Calu3 (cell line): ENCODE data around the gene MYH10. TPM values are rescaled to one million over a fixed set of nuclear protein-coding genes. Genes with fewer than 3 reads are reported as not detected.

Experiments
- BruUV-seq: library from RNA; stranded (reverse); fragments of 400-500 nt; replicated peaks from 2 replicates; lab custom pipeline; 2021; lab: Mats Ljungman, UMichigan
- CTCF ChIA-PET: fragments of 300-600 bp; sonication (Branson Sonifier 250); formaldehyde crosslinking; loops from one replicate; lab custom pipeline; 2022; ENCODE audit warnings: antibody characterized with exemption; lab: Charles Lee
- DNase-seq: peaks from one replicate; pipeline ENCODE4 v3.0.0; 2022
- H3K27ac Mint-ChIP-seq: one replicate; pipeline ENCODE4 v1.8.0; 2022; ENCODE audit warnings: mixed read lengths; ENCODE audit not compliant: unreplicated experiment
- H3K27me3 Mint-ChIP-seq: one replicate; pipeline ENCODE4 v1.8.0; 2022; ENCODE audit warnings: mixed read lengths; ENCODE audit not compliant: unreplicated experiment
- H3K36me3 Mint-ChIP-seq: one replicate; pipeline ENCODE4 v1.8.0; 2022; ENCODE audit warnings: mild to moderate bottlenecking, moderate library complexity, mixed read lengths; ENCODE audit not compliant: insufficient read depth, unreplicated experiment
- H3K4me1 Mint-ChIP-seq: one replicate; pipeline ENCODE4 v1.8.0; 2022; ENCODE audit warnings: mild to moderate bottlenecking, low read depth, mixed read lengths; ENCODE audit not compliant: unreplicated experiment
- H3K4me3 Mint-ChIP-seq: one replicate; pipeline ENCODE4 v1.8.0; 2022; ENCODE audit warnings: mild to moderate bottlenecking, low read depth, moderate library complexity, mixed read lengths; ENCODE audit not compliant: unreplicated experiment
- H3K9me3 Mint-ChIP-seq: one replicate; pipeline ENCODE4 v1.8.0; 2022; ENCODE audit warnings: low read depth, mixed read lengths; ENCODE audit not compliant: unreplicated experiment
- intact Hi-C: fragments of 100-400 bp; cut with micrococcal nuclease; formaldehyde crosslinking; loops from one replicate; pipeline ENCODE4 v1.10.0; 2022; ENCODE audit not compliant: unreplicated experiment
- total RNA-seq: library from RNA; stranded (reverse); gene quantifications from 2 replicates; pipeline ENCODE4 v1.2.3, GENCODE V29; 2022
- TF ChIP-seq, protein P1 (sequence below): fragments of 200-600 bp; IDR thresholded peaks from one replicate; pipeline ENCODE4 v1.8.0; 2022; ENCODE audit warnings: antibody characterized with exemption; ENCODE audit not compliant: unreplicated experiment

The MYH10 gene
- total RNA-seq, 1 experiment from 2014 or later = 37.0 TPM

GRCh38 chr17:8622191-8622590 is 8.3 kb downstream of the MYH10 start:
- Mint-ChIP-seq H3K9me3 (no peaks in the 10 kb centered on the region), H3K27me3 (no peaks in the 10 kb centered on the region), H3K4me3 (no peak overlapping the region), H3K36me3 (peaks cover 4% of the 10 kb centered on the region), H3K27ac (no peak overlapping the region), H3K4me1 (peaks cover 19% of the 10 kb centered on the region)
- CTCF ChIA-PET = no interaction called here
- BruUV-seq = no TSS peak
- intact Hi-C loops = no loop called here
- DNase-seq = no peak
- TF ChIP-seq, protein P1, sequence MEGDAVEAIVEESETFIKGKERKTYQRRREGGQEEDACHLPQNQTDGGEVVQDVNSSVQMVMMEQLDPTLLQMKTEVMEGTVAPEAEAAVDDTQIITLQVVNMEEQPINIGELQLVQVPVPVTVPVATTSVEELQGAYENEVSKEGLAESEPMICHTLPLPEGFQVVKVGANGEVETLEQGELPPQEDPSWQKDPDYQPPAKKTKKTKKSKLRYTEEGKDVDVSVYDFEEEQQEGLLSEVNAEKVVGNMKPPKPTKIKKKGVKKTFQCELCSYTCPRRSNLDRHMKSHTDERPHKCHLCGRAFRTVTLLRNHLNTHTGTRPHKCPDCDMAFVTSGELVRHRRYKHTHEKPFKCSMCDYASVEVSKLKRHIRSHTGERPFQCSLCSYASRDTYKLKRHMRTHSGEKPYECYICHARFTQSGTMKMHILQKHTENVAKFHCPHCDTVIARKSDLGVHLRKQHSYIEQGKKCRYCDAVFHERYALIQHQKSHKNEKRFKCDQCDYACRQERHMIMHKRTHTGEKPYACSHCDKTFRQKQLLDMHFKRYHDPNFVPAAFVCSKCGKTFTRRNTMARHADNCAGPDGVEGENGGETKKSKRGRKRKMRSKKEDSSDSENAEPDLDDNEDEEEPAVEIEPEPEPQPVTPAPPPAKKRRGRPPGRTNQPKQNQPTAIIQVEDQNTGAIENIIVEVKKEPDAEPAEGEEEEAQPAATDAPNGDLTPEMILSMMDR = no peak

DNA sequence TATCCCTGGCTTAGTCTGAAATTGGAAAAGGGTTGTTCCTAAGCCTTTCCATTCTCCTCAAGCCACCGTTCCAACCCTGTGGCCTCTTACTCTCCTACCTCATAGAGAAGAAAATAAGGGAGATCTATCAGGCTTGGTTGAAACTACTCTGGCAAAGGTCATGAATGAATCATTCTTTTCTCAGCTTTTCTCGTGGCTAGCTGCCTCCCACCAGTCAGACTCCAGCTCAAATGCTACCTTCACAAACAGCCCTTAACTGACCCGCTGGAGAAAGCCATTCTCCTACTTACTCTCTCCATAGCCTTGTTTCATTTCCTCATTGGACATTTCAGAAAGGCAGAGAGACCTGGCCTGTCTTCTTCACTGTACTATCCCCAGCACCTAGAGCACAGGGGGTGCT is 8.9 kb downstream of the MYH10 start:
- TF ChIP-seq, protein P1 = no peak
- H3K4me1 Mint-ChIP-seq = peaks cover 19% of the 10 kb centered on the region
- H3K4me3 Mint-ChIP-seq = no peak overlapping the region
- H3K9me3 Mint-ChIP-seq = no peaks in the 10 kb centered on the region
- no peak overlapping the region for H3K27ac Mint-ChIP-seq
- peaks cover 4% of the 10 kb centered on the region for H3K36me3 Mint-ChIP-seq
- CTCF ChIA-PET = interaction anchor here (0.6 kb wide), 1 partner anchor 93 kb away, joined by 3 read pairs; no protein-coding TSS in a partner anchor
- DNase-seq = no peak
- intact Hi-C loops = no loop called here
- no TSS peak for BruUV-seq
- H3K27me3 Mint-ChIP-seq = no peaks in the 10 kb centered on the region

DNA sequence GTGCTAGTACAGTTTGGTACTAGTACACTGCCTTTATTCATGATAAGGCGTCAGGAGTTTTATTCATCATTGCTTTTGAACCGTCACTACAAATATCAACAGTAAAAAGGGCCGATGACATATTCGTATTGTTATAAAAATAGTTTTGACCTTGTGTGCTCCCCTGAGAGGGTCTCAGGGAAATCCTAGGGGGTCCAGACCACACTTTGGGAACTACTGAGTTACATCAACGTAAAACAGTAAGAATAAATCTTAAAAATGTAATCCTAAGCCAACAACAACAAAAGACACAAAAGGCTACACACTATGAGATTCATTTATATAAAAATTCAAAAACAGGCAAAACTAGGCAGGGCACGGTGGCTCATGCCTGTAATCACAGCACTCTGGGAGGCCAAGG is 11.2 kb downstream of the MYH10 start:
- BruUV-seq = no TSS peak
- Mint-ChIP-seq H3K36me3 (peaks cover 4% of the 10 kb centered on the region), H3K9me3 (no peaks in the 10 kb centered on the region), H3K4me1 (peaks cover 19% of the 10 kb centered on the region), H3K27ac (no peak overlapping the region), H3K27me3 (no peaks in the 10 kb centered on the region), H3K4me3 (no peak overlapping the region)
- CTCF ChIA-PET = no interaction called here
- intact Hi-C loops = no loop called here
- DNase-seq = no peak
- TF ChIP-seq, protein P1 = no peak

DNA sequence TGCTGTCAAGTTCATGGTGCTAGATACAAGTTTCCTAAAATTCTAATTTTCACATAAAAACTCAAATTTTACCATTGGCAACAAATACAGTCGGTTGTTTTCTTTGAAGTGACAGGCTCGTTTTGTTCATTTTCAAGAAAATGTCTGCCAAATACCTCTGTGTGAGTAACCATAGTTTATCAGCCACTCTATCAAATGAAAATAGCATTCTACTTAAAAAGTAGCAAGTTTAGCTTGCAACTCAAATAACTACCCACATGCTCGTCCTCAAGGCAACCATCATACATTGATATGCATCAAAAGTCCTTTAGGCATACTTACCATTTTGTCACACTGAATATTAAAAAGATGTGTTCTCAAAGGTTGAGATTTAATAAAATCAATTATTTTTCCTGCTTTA is 11.7 kb downstream of the MYH10 start:
- TF ChIP-seq, protein P1 = no peak
- Mint-ChIP-seq H3K9me3 (no peaks in the 10 kb centered on the region), H3K27me3 (no peaks in the 10 kb centered on the region), H3K36me3 (peaks cover 4% of the 10 kb centered on the region), H3K4me3 (no peak overlapping the region), H3K27ac (no peak overlapping the region), H3K4me1 (peaks cover 19% of the 10 kb centered on the region)
- no TSS peak for BruUV-seq
- intact Hi-C loops = no loop called here
- no peak for DNase-seq
- CTCF ChIA-PET = no interaction called here
